IMR-90 (cell line): ENCODE measurements around the gene RPS6KA2. TPM values are rescaled to one million over a fixed set of nuclear protein-coding genes. Genes with fewer than 3 reads are reported as not detected.

Experiments used
- ATAC-seq: fragments of 200-7000 bp; cut with Tn5 transposase; 2 replicates; pipeline ENCODE4 v1.9.1; 2020; ENCODE audit warnings: low read depth, mild to moderate bottlenecking, moderate library complexity
- BruUV-seq: library from RNA; stranded (reverse); fragments of 400-500 nt; replicated peaks from 2 replicates; lab custom pipeline; 2021; lab: Mats Ljungman, UMichigan
- CTCF ChIA-PET: fragments of 300-600 bp; formaldehyde crosslinking; extraction: SDS; loops from one replicate; lab custom pipeline; 2021; ENCODE audit warnings: antibody characterized with exemption; lab: Yijun Ruan, JAX
- POLR2A ChIA-PET: fragments of 300-600 bp; sonication (Branson Sonifier 250); formaldehyde crosslinking; loops from one replicate; lab custom pipeline; 2022; ENCODE audit warnings: antibody characterized with exemption; ENCODE audit not compliant: unreplicated experiment; lab: Charles Lee
- DNase-seq: peaks from one replicate; pipeline ENCODE4 v3.0.0; 2013
- H2AFZ ChIP-seq: replicated peaks from 2 replicates; pipeline ENCODE3; 2013; ENCODE audit warnings: low read length, mild to moderate bottlenecking; ENCODE audit not compliant: poor library complexity
- H2AK5ac ChIP-seq: 2 replicates; pipeline ENCODE4 v1.6.1; 2013; ENCODE audit warnings: low read depth, low read length, inconsistent platforms
- H2AK9ac ChIP-seq: replicated peaks from 2 replicates; pipeline ENCODE3; 2013; ENCODE audit warnings: mild to moderate bottlenecking, low read depth, low read length, moderate library complexity; ENCODE audit not compliant: poor library complexity
- H2BK120ac ChIP-seq: 2 replicates; pipeline ENCODE4 v1.6.1; 2013; ENCODE audit warnings: low read depth, low read length, inconsistent platforms
- H2BK15ac ChIP-seq: 3 replicates; pipeline ENCODE4 v1.6.1; 2013; ENCODE audit warnings: low read depth, low read length, inconsistent platforms
- H2BK20ac ChIP-seq: 2 replicates; pipeline ENCODE4 v1.6.1; 2013; ENCODE audit warnings: low read depth, mild to moderate bottlenecking, inconsistent platforms, low read length, moderate library complexity
- H2BK5ac ChIP-seq: 2 replicates; pipeline ENCODE4 v1.6.1; 2013; ENCODE audit warnings: mild to moderate bottlenecking, low read depth, low read length, inconsistent platforms; ENCODE audit not compliant: poor library complexity, severe bottlenecking
- H3K14ac ChIP-seq: replicated peaks from 2 replicates; pipeline ENCODE4 v1.6.1; 2013; ENCODE audit warnings: low read depth, low read length, inconsistent platforms
- H3K18ac ChIP-seq: 2 replicates; pipeline ENCODE4 v1.6.1; 2013; ENCODE audit warnings: low read depth, low read length, control low read depth
- H3K23ac ChIP-seq: 2 replicates; pipeline ENCODE4 v1.6.1; 2013; ENCODE audit warnings: low read depth, low read length, inconsistent platforms
- H3K27ac ChIP-seq: 2 replicates; pipeline ENCODE4 v1.5.1; 2013; ENCODE audit warnings: mild to moderate bottlenecking, control low read depth, low read length; ENCODE audit not compliant: insufficient read depth
- H3K27me3 ChIP-seq: 2 replicates; pipeline ENCODE4 v1.6.1; 2013; ENCODE audit warnings: low read length; ENCODE audit not compliant: control insufficient read depth, insufficient read depth
- H3K36me3 ChIP-seq: 2 replicates; pipeline ENCODE4 v1.6.1; 2013; ENCODE audit warnings: low read length, mixed read lengths; ENCODE audit not compliant: control insufficient read depth, insufficient read depth
- H3K4ac ChIP-seq: 2 replicates; pipeline ENCODE4 v1.6.1; 2013; ENCODE audit warnings: low read depth, low read length, inconsistent platforms
- H3K4me1 ChIP-seq: 2 replicates; pipeline ENCODE4 v1.6.1; 2013; ENCODE audit warnings: low read length, mixed read lengths; ENCODE audit not compliant: control insufficient read depth, insufficient read depth
- H3K4me2 ChIP-seq: 2 replicates; pipeline ENCODE4 v1.6.1; 2013; ENCODE audit warnings: low read depth, mild to moderate bottlenecking, control low read depth, low read length, moderate library complexity
- H3K4me3 ChIP-seq: 2 replicates; pipeline ENCODE4 v1.5.1; 2013; ENCODE audit warnings: low read depth, mild to moderate bottlenecking, control low read depth, low read length, moderate library complexity; ENCODE audit not compliant: insufficient read depth
- H3K56ac ChIP-seq: 2 replicates; pipeline ENCODE4 v1.6.1; 2013; ENCODE audit warnings: low read length, inconsistent platforms; ENCODE audit not compliant: insufficient read depth; ENCODE audit errors: extremely low read depth
- H3K79me1 ChIP-seq, 2 experiments: 2 replicates each; pipeline ENCODE4 v1.6.1; 2013; ENCODE audit warnings: low read length in 2 of 2, inconsistent platforms in 1 of 2, low read depth in 1 of 2
- H3K9ac ChIP-seq: 2 replicates; pipeline ENCODE4 v1.6.1; 2013; ENCODE audit warnings: low read depth, low read length, control low read depth
- H3K9me1 ChIP-seq: 2 replicates; pipeline ENCODE4 v1.6.1; 2013; ENCODE audit warnings: low read length, inconsistent platforms; ENCODE audit not compliant: insufficient read depth
- H3K9me3 ChIP-seq: 2 replicates; pipeline ENCODE4 v1.6.1; 2013; ENCODE audit warnings: low read length; ENCODE audit not compliant: control insufficient read depth, insufficient read depth
- H4K20me1 ChIP-seq: 2 replicates; pipeline ENCODE4 v1.6.1; 2013; ENCODE audit warnings: low read length, inconsistent platforms; ENCODE audit not compliant: insufficient read depth
- H4K5ac ChIP-seq: 2 replicates; pipeline ENCODE4 v1.6.1; 2013; ENCODE audit warnings: mild to moderate bottlenecking, low read depth, low read length, control low read depth
- H4K8ac ChIP-seq, 2 experiments: 2 replicates each; pipeline ENCODE4 v1.6.1; 2013; ENCODE audit warnings: low read depth in 2 of 2, low read length in 2 of 2, control low read depth in 1 of 2, inconsistent platforms in 1 of 2
- H4K91ac ChIP-seq: 2 replicates; pipeline ENCODE4 v1.6.1; 2013; ENCODE audit warnings: low read depth, low read length, inconsistent platforms; ENCODE audit not compliant: insufficient read depth
- BHLHE40 ChIP-seq: fragments of 150-350 bp; IDR thresholded peaks from 2 replicates; pipeline ENCODE4 v1.6.1; 2016; ENCODE audit warnings: mild to moderate bottlenecking, low read depth, low read length
- CEBPB ChIP-seq: IDR thresholded peaks from 2 replicates; pipeline ENCODE4 v1.6.1; 2012; ENCODE audit warnings: low read depth, low read length, improper control_type of control experiment
- FOS ChIP-seq: fragments of 150-350 bp; IDR thresholded peaks from 2 replicates; pipeline ENCODE4 v1.6.1; 2016; ENCODE audit warnings: low read depth, low read length
- MAFK ChIP-seq: IDR thresholded peaks from 2 replicates; pipeline ENCODE4 v1.6.1; 2012; ENCODE audit warnings: low read depth, low read length, improper control_type of control experiment
- MXI1 ChIP-seq: IDR thresholded peaks from 2 replicates; pipeline ENCODE4 v1.6.1; 2012; ENCODE audit warnings: low read depth, mild to moderate bottlenecking, low read length, moderate library complexity, borderline replicate concordance
- RAD21 ChIP-seq: IDR thresholded peaks from 2 replicates; pipeline ENCODE4 v1.6.1; 2012; ENCODE audit warnings: low read length, improper control_type of control experiment
- RCOR1 ChIP-seq: IDR thresholded peaks from 2 replicates; pipeline ENCODE4 v1.6.1; 2012; ENCODE audit warnings: mild to moderate bottlenecking, low read length, improper control_type of control experiment; ENCODE audit not compliant: insufficient replicate concordance
- WGBS, 2 experiments: methylation state at CpG; one replicate each; pipeline versions ENCODE4 v1.1.5 to v1.1.7; 2013; ENCODE audit warnings: missing lambda C conversion rate in 2 of 2; ENCODE audit not compliant: insufficient read length in 1 of 2; ENCODE audit errors: extremely low coverage in 2 of 2; 5-methylcytosine and 5-hydroxymethylcytosine counted together
- dilution Hi-C: fragments of 300-500 bp; cut with HindIII; formaldehyde crosslinking; loops from one replicate; pipeline ENCODE4 v1.14.3; 2018; ENCODE audit warnings: low sequenced_read_pairs; ENCODE audit not compliant: unreplicated experiment
- in situ Hi-C: fragments of 300-500 bp; cut with MboI; formaldehyde crosslinking; loops from 3 replicates; pipeline ENCODE4 v1.14.3; 2019; ENCODE audit warnings: low sequenced_read_pairs, inconsistent platforms, mixed read lengths
- intact Hi-C: fragments of 100-400 bp; cut with micrococcal nuclease; formaldehyde crosslinking; loops from 2 replicates; pipeline ENCODE4 v1.10.0; 2022
- polyA plus RNA-seq, 3 experiments: library from polyadenylated mRNA; depleted of rRNA; stranded (reverse); fragments of >200 nt; gene quantifications; 2 replicates each; pipeline ENCODE4 v1.2.3, GENCODE V29; 2012; ENCODE audit warnings: low replicate concordance in 1 of 3
- total RNA-seq: library from RNA; depleted of rRNA; stranded (reverse); fragments of >200 nt; gene quantifications from 2 replicates; pipeline ENCODE4 v1.2.3, GENCODE V29; 2012
- TF ChIP-seq, protein P1 (sequence below): fragments of 150-350 bp; IDR thresholded peaks from 2 replicates; pipeline ENCODE4 v1.6.1; 2016; ENCODE audit warnings: low read depth, mild to moderate bottlenecking, low read length, moderate library complexity, borderline replicate concordance
- TF ChIP-seq, protein P2 (sequence below): fragments of 150-350 bp; IDR thresholded peaks from 2 replicates; pipeline ENCODE4 v1.6.1; 2017; ENCODE audit warnings: mild to moderate bottlenecking, antibody characterized with exemption, low read length, low read depth

RPS6KA2 gene
- total and polyA plus RNA-seq, 2 of the 4 experiments (the other 2 are of a cell fraction): 26.9 to 31.3 TPM

- H4K5ac ChIP-seq: no peak overlapping the region
- H2BK15ac ChIP-seq: no peak overlapping the region
- no peaks in the 10 kb centered on the region for H3K4me1 ChIP-seq
- dilution Hi-C loops (no loop called here), intact Hi-C loops (no loop called here), in situ Hi-C loops (no loop called here)
- no peak overlapping the region for H3K9ac ChIP-seq
- no peak overlapping the region for H3K18ac ChIP-seq
- no peaks in the 10 kb centered on the region for H3K79me1 ChIP-seq
- peaks cover 13% of the 10 kb centered on the region for H3K27me3 ChIP-seq
- no peaks in the 10 kb centered on the region for H3K36me3 ChIP-seq
- no peak overlapping the region for H2AK9ac ChIP-seq
- no peak for DNase-seq
- ChIA-PET POLR2A (no interaction called here), CTCF (interaction anchor here (0.9 kb wide), 1 partner anchor 12 kb away, joined by 3 read pairs; no protein-coding TSS in a partner anchor)
- no peak overlapping the region for H2BK20ac ChIP-seq
- no peak overlapping the region for H3K23ac ChIP-seq
- H2AK5ac ChIP-seq: no peak overlapping the region
- WGBS, 2 experiments: 67% methylated on average over 1 of the region's 13 CpGs; no CpG with 5 or more reads in 1 of the 2 experiments
- no peaks in the 10 kb centered on the region for H3K9me3 ChIP-seq
- no peak overlapping the region for H3K4ac ChIP-seq
- no peak overlapping the region for H3K4me3 ChIP-seq
- no peak overlapping the region for H2AFZ ChIP-seq
- no peak overlapping the region for H3K56ac ChIP-seq
- BruUV-seq: no TSS peak
- TF ChIP-seq, protein P1, sequence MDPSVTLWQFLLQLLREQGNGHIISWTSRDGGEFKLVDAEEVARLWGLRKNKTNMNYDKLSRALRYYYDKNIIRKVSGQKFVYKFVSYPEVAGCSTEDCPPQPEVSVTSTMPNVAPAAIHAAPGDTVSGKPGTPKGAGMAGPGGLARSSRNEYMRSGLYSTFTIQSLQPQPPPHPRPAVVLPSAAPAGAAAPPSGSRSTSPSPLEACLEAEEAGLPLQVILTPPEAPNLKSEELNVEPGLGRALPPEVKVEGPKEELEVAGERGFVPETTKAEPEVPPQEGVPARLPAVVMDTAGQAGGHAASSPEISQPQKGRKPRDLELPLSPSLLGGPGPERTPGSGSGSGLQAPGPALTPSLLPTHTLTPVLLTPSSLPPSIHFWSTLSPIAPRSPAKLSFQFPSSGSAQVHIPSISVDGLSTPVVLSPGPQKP: no peak
- TF ChIP-seq RAD21 (no peak), MAFK (no peak), BHLHE40 (no peak), MXI1 (no peak), CEBPB (no peak), RCOR1 (no peak), FOS (no peak)
- TF ChIP-seq, protein P2, sequence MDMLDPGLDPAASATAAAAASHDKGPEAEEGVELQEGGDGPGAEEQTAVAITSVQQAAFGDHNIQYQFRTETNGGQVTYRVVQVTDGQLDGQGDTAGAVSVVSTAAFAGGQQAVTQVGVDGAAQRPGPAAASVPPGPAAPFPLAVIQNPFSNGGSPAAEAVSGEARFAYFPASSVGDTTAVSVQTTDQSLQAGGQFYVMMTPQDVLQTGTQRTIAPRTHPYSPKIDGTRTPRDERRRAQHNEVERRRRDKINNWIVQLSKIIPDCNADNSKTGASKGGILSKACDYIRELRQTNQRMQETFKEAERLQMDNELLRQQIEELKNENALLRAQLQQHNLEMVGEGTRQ: no peak
- no peak overlapping the region for H2BK120ac ChIP-seq
- no peak overlapping the region for H2BK5ac ChIP-seq
- no peak overlapping the region for H4K91ac ChIP-seq
- H4K20me1 ChIP-seq: no peaks in the 10 kb centered on the region
- no peak overlapping the region for H3K14ac ChIP-seq
- no peaks in the 10 kb centered on the region for H3K9me1 ChIP-seq
- no peak overlapping the region for H3K4me2 ChIP-seq
- H4K8ac ChIP-seq: no peak overlapping the region
- no peak for ATAC-seq
- H3K27ac ChIP-seq: no peak overlapping the region
Observed at GRCh38 chr6:166388290-166389004, 238.6 kb downstream of the RPS6KA2 start.
